ENCODE data around the gene FHL3.

DNA sequence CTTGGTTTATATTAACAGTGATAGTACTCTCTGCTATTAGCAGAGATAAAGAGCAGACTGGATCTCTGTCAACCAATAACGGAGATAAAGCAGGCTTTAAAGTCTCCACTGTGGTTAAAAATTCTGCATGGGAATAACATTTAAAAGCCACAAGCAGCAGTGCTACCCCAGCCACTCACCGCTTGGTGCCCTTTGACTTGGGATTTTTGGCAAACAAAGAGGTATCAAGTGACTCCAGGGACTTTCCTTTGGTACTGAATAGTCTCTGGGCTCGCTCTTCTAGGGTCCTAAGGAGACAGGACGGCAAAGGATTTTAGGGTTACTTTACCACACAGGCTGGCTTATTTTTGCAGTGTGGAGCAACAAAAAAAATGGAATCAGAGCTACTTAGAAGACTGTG, 26.8 kb downstream of the FHL3 start:
- TF ChIP-seq, protein P1, sequence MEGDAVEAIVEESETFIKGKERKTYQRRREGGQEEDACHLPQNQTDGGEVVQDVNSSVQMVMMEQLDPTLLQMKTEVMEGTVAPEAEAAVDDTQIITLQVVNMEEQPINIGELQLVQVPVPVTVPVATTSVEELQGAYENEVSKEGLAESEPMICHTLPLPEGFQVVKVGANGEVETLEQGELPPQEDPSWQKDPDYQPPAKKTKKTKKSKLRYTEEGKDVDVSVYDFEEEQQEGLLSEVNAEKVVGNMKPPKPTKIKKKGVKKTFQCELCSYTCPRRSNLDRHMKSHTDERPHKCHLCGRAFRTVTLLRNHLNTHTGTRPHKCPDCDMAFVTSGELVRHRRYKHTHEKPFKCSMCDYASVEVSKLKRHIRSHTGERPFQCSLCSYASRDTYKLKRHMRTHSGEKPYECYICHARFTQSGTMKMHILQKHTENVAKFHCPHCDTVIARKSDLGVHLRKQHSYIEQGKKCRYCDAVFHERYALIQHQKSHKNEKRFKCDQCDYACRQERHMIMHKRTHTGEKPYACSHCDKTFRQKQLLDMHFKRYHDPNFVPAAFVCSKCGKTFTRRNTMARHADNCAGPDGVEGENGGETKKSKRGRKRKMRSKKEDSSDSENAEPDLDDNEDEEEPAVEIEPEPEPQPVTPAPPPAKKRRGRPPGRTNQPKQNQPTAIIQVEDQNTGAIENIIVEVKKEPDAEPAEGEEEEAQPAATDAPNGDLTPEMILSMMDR (IDR thresholded peaks at IDR 0.05; ENCODE audit: insufficient read depth, low read length) = no peak
- no peak for TF ChIP-seq POLR2AphosphoS5 (IDR thresholded peaks at IDR 0.05; ENCODE audit: low read depth)
- no peak for TF ChIP-seq SPI1 (IDR thresholded peaks at IDR 0.05; ENCODE audit: borderline replicate concordance, low read depth)
- TF ChIP-seq, protein P2, sequence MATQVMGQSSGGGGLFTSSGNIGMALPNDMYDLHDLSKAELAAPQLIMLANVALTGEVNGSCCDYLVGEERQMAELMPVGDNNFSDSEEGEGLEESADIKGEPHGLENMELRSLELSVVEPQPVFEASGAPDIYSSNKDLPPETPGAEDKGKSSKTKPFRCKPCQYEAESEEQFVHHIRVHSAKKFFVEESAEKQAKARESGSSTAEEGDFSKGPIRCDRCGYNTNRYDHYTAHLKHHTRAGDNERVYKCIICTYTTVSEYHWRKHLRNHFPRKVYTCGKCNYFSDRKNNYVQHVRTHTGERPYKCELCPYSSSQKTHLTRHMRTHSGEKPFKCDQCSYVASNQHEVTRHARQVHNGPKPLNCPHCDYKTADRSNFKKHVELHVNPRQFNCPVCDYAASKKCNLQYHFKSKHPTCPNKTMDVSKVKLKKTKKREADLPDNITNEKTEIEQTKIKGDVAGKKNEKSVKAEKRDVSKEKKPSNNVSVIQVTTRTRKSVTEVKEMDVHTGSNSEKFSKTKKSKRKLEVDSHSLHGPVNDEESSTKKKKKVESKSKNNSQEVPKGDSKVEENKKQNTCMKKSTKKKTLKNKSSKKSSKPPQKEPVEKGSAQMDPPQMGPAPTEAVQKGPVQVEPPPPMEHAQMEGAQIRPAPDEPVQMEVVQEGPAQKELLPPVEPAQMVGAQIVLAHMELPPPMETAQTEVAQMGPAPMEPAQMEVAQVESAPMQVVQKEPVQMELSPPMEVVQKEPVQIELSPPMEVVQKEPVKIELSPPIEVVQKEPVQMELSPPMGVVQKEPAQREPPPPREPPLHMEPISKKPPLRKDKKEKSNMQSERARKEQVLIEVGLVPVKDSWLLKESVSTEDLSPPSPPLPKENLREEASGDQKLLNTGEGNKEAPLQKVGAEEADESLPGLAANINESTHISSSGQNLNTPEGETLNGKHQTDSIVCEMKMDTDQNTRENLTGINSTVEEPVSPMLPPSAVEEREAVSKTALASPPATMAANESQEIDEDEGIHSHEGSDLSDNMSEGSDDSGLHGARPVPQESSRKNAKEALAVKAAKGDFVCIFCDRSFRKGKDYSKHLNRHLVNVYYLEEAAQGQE (IDR thresholded peaks at IDR 0.05; ENCODE audit: insufficient replicate concordance, low read depth) = no peak
- TF ChIP-seq GABPA (IDR thresholded peaks at IDR 0.05; ENCODE audit: low read depth) = no peak

All from HL-60 (cell line).